ENCODE measurements around the gene HSPB8.

GRCh38 chr12:119136811-119137410, 41.8 kb upstream of the HSPB8 start:
- TF ChIP-seq POLR2AphosphoS5 (IDR thresholded peaks at IDR 0.05; ENCODE audit: low read depth) (no peak), CTCF (IDR thresholded peaks at IDR 0.05; ENCODE audit: insufficient read depth, low read length) (no peak), GABPA (IDR thresholded peaks at IDR 0.05; ENCODE audit: low read depth) (no peak), REST (IDR thresholded peaks at IDR 0.05; ENCODE audit: insufficient replicate concordance, low read depth) (no peak), SPI1 (IDR thresholded peaks at IDR 0.05; ENCODE audit: borderline replicate concordance, low read depth) (no peak)
